ENCODE data around the gene FLYWCH2.

FLYWCH2 gene

GRCh38 chr16:2865651-2866050 is 17.4 kb upstream of the FLYWCH2 start:
- TF ChIP-seq CTCF (IDR thresholded peaks at IDR 0.05; ENCODE audit: unreplicated experiment in 3 of 3) = no peak
- Mint-ChIP-seq H3K4me1 (no peaks in the 10 kb centered on the region), H3K9me3 (peaks cover 4% of the 10 kb centered on the region), H3K27me3 (ENCODE audit: low read depth) (peaks cover 47% of the 10 kb centered on the region), H3K4me3 (no peak overlapping the region), H3K27ac (no peak overlapping the region), H3K36me3 (ENCODE audit: low read depth) (no peaks in the 10 kb centered on the region)

- H3K4me1 Mint-ChIP-seq = no peaks in the 10 kb centered on the region
- no peaks in the 10 kb centered on the region for H3K36me3 Mint-ChIP-seq (ENCODE audit: low read depth)
- peak overlapping the region; percentile 2 to 52 (median 41) for H3K4me3 Mint-ChIP-seq
- H3K27me3 Mint-ChIP-seq (ENCODE audit: low read depth) = peaks cover 43% of the 10 kb centered on the region
- H3K9me3 Mint-ChIP-seq = peaks cover under 1% of the 10 kb centered on the region
- TF ChIP-seq CTCF (IDR thresholded peaks at IDR 0.05; ENCODE audit: unreplicated experiment in 3 of 3) = no peak
- H3K27ac Mint-ChIP-seq = no peak overlapping the region
Observed at GRCh38 chr16:2866431-2866830, 16.6 kb upstream of the FLYWCH2 start.

- H3K4me1 Mint-ChIP-seq = no peaks in the 10 kb centered on the region
- H3K27ac Mint-ChIP-seq = peak overlapping the region; percentile 87 to 94 (median 92)
- peaks cover 43% of the 10 kb centered on the region for H3K27me3 Mint-ChIP-seq (ENCODE audit: low read depth)
- peak overlapping the region; percentile 88 to 90 (median 90) for H3K4me3 Mint-ChIP-seq
- no peaks in the 10 kb centered on the region for H3K36me3 Mint-ChIP-seq (ENCODE audit: low read depth)
- no peak for TF ChIP-seq CTCF (IDR thresholded peaks at IDR 0.05; ENCODE audit: unreplicated experiment in 3 of 3)
- H3K9me3 Mint-ChIP-seq = no peaks in the 10 kb centered on the region
Observed at GRCh38 chr16:2867661-2867986, 15.4 kb upstream of the FLYWCH2 start.

- Mint-ChIP-seq H3K4me1 (no peaks in the 10 kb centered on the region), H3K27ac (peak overlapping the region; percentile 87 to 94 (median 92)), H3K27me3 (ENCODE audit: low read depth) (peaks cover 43% of the 10 kb centered on the region), H3K9me3 (no peaks in the 10 kb centered on the region), H3K36me3 (ENCODE audit: low read depth) (no peaks in the 10 kb centered on the region), H3K4me3 (peak overlapping the region; percentile 88 to 90 (median 90))
- TF ChIP-seq CTCF (IDR thresholded peaks at IDR 0.05; ENCODE audit: unreplicated experiment in 3 of 3) = peak; percentile 98 to 99 (median 99)
Observed at GRCh38 chr16:2867987-2868789, 14.8 kb upstream of the FLYWCH2 start.

GRCh38 chr16:2871926-2872325 is 11.1 kb upstream of the FLYWCH2 start:
- Mint-ChIP-seq H3K27ac (no peak overlapping the region), H3K36me3 (ENCODE audit: low read depth) (no peaks in the 10 kb centered on the region), H3K4me1 (peaks cover 6% of the 10 kb centered on the region), H3K27me3 (ENCODE audit: low read depth) (peaks cover 24% of the 10 kb centered on the region), H3K9me3 (no peaks in the 10 kb centered on the region), H3K4me3 (no peak overlapping the region)
- TF ChIP-seq CTCF (IDR thresholded peaks at IDR 0.05; ENCODE audit: unreplicated experiment in 3 of 3) = no peak

All from nephron (organoid).